Stimulated activated CD4-positive, alpha-beta T cell treated with anti-CD3 and anti-CD28 coated beads, Interleukin-1b, Interleukin-23, amount 100 ng/mL, for 48 hours (primary cell): Measurements from ENCODE around the gene NTSR1.

Experiments
- DNase-seq: peaks from one replicate; pipeline ENCODE4 v3.0.0-alpha.2; 2020

The NTSR1 gene

GRCh38 chr20:62694868-62695267, 13.8 kb upstream of the NTSR1 start:
- DNase-seq = no peak

GRCh38 chr20:62695448-62696414, 12.9 kb upstream of the NTSR1 start:
- DNase-seq = no peak

GRCh38 chr20:62696434-62696957, 12.1 kb upstream of the NTSR1 start:
- DNase-seq = no peak

GRCh38 chr20:62696989-62697388, 11.6 kb upstream of the NTSR1 start:
- DNase-seq = no peak

- DNase-seq = no peak
Observed at GRCh38 chr20:62697468-62697912, 11.1 kb upstream of the NTSR1 start.

- DNase-seq = no peak
Observed at GRCh38 chr20:62698231-62698630, 10.4 kb upstream of the NTSR1 start.

- no peak for DNase-seq
Observed at GRCh38 chr20:62699296-62699695, 9.3 kb upstream of the NTSR1 start.

- no peak for DNase-seq
Observed at GRCh38 chr20:62699741-62700140, 8.9 kb upstream of the NTSR1 start.

GRCh38 chr20:62700261-62700930, 8.2 kb upstream of the NTSR1 start:
- DNase-seq = no peak

GRCh38 chr20:62701161-62702012, 7.2 kb upstream of the NTSR1 start:
- no peak for DNase-seq

- DNase-seq = no peak
Observed at GRCh38 chr20:62702013-62702300, 6.7 kb upstream of the NTSR1 start.

GRCh38 chr20:62702895-62703852, 5.5 kb upstream of the NTSR1 start:
- DNase-seq = peak; percentile 38

- DNase-seq = no peak
Observed at GRCh38 chr20:62703853-62704228, 4.8 kb upstream of the NTSR1 start.

- no peak for DNase-seq
Observed at GRCh38 chr20:62704341-62704948, 4.2 kb upstream of the NTSR1 start.

GRCh38 chr20:62705627-62706026, 3.0 kb upstream of the NTSR1 start:
- DNase-seq = no peak

GRCh38 chr20:62706344-62706743, 2.3 kb upstream of the NTSR1 start:
- DNase-seq = no peak

GRCh38 chr20:62706857-62707256, 1.8 kb upstream of the NTSR1 start:
- DNase-seq = no peak

GRCh38 chr20:62707276-62707920, 1.2 kb upstream of the NTSR1 start:
- DNase-seq = no peak

- peak; percentile 16 for DNase-seq
Observed at GRCh38 chr20:62707921-62708521, 615 bp upstream of the NTSR1 start.

GRCh38 chr20:62709537-62709905, 885 bp downstream of the NTSR1 start:
- no peak for DNase-seq
